ENCODE measurements around the gene UBE2G2.
A peak's percentile ranks its signal among the peaks of the same experiment; 100 is the strongest.

UBE2G2 gene

DNA sequence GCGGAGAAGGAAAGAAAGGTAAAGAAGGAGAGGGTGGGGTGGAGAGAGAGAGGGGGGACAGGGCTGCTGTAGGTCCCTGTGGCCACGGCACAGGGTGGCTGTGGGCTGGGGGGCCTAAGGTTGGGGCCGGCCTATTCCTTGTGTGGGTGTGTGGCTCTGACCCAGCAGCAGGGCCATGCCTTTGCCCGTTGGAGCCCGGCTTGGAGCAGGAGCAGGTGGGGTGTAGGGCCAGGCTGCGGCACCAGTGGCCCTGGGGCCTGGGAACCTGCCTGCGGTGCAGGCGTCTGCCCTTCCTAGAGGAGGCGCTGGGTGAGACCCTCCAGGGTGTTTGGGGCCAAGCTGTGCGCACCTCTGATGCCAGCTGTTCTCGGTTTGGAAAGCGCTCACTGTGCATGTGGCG, 35.9 kb upstream of the UBE2G2 start:
- H3K23ac ChIP-seq (ENCODE audit: low read length), result no peak overlapping the region
- no peak overlapping the region for H3K9ac ChIP-seq (ENCODE audit: low read length)
- H4K8ac ChIP-seq (ENCODE audit: low read depth, low read length), result no peak overlapping the region
- H3K27ac ChIP-seq (ENCODE audit: low read depth, low read length), result no peak overlapping the region
- no peak overlapping the region for H2BK15ac ChIP-seq (replicated peaks; ENCODE audit: low read depth)
- no peak overlapping the region for H3K18ac ChIP-seq (ENCODE audit: low read length)
- H3K4ac ChIP-seq (ENCODE audit: low read depth, low read length), result no peak overlapping the region
- no peak overlapping the region for H4K5ac ChIP-seq (ENCODE audit: low read length)
- H3K79me2 ChIP-seq (ENCODE audit: control insufficient read depth, insufficient read depth, low read length), result no peaks in the 10 kb centered on the region
- no peak overlapping the region for H2BK5ac ChIP-seq (ENCODE audit: low read length)
- no peak overlapping the region for H2BK120ac ChIP-seq (ENCODE audit: low read depth, low read length)
- WGBS (ENCODE audit: extremely low coverage, insufficient coverage, low lambda C conversion rate), result no CpG with 5 or more reads among the region's 13 CpGs
- no peaks in the 10 kb centered on the region for H3K79me1 ChIP-seq (ENCODE audit: low read length)
- H3K4me2 ChIP-seq (ENCODE audit: low read length), result no peak overlapping the region
- H3K56ac ChIP-seq (ENCODE audit: low read length), result no peak overlapping the region
- no peaks in the 10 kb centered on the region for H3K4me1 ChIP-seq (ENCODE audit: control insufficient read depth, low read depth, low read length)
- no peak overlapping the region for H2AK5ac ChIP-seq (ENCODE audit: low read length)
- H3K4me3 ChIP-seq (ENCODE audit: low read length), result no peak overlapping the region
- no peaks in the 10 kb centered on the region for H3K27me3 ChIP-seq (ENCODE audit: insufficient read depth, low read length, poor library complexity)
- DNase-seq, result no peak
- H3K36me3 ChIP-seq (ENCODE audit: control insufficient read depth, insufficient read depth, low read length), result no peaks in the 10 kb centered on the region

DNA sequence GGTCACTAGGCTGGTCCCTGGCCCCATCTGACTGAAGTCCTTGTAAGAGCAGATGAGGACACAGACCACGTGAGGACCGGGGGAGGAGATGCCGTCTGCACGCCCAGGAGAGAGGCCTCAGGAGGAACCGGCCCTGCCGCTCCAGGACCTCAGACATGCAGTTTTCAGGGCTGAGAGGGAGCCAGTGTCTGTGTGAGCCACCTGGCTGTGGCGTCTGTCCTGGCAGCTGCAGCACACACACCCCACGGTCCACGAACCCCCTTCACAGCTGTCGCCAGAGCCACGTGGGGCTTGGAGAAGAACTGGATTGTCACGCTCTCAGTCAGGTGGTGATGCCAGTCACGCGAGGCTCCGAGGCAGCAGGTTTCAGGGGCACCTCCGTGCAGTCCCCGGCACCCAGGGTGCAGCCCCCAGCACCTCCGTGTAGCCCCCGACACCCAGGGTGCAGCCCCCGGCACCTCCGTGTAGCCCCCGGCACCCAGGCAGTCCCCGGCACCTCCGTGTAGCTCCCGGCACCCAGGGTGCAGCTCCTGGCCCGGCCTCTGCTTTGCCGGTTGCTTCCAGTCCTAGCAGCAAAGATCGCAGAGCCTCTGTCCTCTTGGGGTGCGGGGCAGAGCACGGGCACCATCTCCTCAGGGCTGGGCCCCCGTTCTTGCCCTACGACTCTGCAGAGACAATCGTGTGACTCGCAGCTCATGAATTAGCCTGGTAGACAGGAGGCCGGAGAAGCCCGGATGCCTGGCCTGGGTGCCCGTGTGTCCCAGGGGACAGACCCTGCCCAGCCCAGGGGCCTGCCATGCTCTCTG, 35.2 kb upstream of the UBE2G2 start:
- Histone ChIP-seq H2AK5ac (ENCODE audit: low read length) (no peak overlapping the region), H3K36me3 (ENCODE audit: control insufficient read depth, insufficient read depth, low read length) (no peaks in the 10 kb centered on the region), H4K8ac (ENCODE audit: low read depth, low read length) (no peak overlapping the region), H3K23ac (ENCODE audit: low read length) (peak overlapping the region; percentile 45), H2BK15ac (replicated peaks; ENCODE audit: low read depth) (no peak overlapping the region), H2BK5ac (ENCODE audit: low read length) (no peak overlapping the region), H3K9ac (ENCODE audit: low read length) (no peak overlapping the region), H3K4me2 (ENCODE audit: low read length) (no peak overlapping the region), H2BK120ac (ENCODE audit: low read depth, low read length) (no peak overlapping the region), H3K79me2 (ENCODE audit: control insufficient read depth, insufficient read depth, low read length) (no peaks in the 10 kb centered on the region), H3K27me3 (ENCODE audit: insufficient read depth, low read length, poor library complexity) (no peaks in the 10 kb centered on the region), H3K4ac (ENCODE audit: low read depth, low read length) (no peak overlapping the region), H3K79me1 (ENCODE audit: low read length) (no peaks in the 10 kb centered on the region), H3K4me1 (ENCODE audit: control insufficient read depth, low read depth, low read length) (no peaks in the 10 kb centered on the region), H3K4me3 (ENCODE audit: low read length) (no peak overlapping the region), H3K56ac (ENCODE audit: low read length) (no peak overlapping the region), H3K18ac (ENCODE audit: low read length) (no peak overlapping the region), H3K27ac (ENCODE audit: low read depth, low read length) (no peak overlapping the region), H4K5ac (ENCODE audit: low read length) (no peak overlapping the region)
- WGBS (ENCODE audit: extremely low coverage, insufficient coverage, low lambda C conversion rate), result no CpG with 5 or more reads among the region's 37 CpGs
- peak; percentile 40 for DNase-seq

DNA sequence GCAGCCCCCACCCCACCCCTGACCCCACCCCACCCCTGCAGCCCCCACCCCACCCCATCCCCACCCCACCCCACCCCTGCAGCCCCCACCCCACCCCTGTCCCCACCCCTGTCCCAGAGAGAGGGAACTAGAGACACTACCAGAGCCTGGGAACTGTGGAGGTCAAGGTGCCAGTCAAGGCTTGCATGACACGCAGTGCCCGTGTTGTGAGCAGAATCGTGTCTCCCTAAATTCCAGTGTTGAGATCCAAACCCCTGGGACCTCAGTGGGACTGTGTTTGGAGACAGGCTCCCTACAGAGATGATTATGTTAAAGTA, 34.7 kb upstream of the UBE2G2 start:
- H3K56ac ChIP-seq (ENCODE audit: low read length), result no peak overlapping the region
- H4K8ac ChIP-seq (ENCODE audit: low read depth, low read length), result no peak overlapping the region
- no peak overlapping the region for H2BK15ac ChIP-seq (replicated peaks; ENCODE audit: low read depth)
- no peaks in the 10 kb centered on the region for H3K4me1 ChIP-seq (ENCODE audit: control insufficient read depth, low read depth, low read length)
- H4K5ac ChIP-seq (ENCODE audit: low read length), result no peak overlapping the region
- H3K36me3 ChIP-seq (ENCODE audit: control insufficient read depth, insufficient read depth, low read length), result no peaks in the 10 kb centered on the region
- H2BK5ac ChIP-seq (ENCODE audit: low read length), result no peak overlapping the region
- no peak overlapping the region for H3K18ac ChIP-seq (ENCODE audit: low read length)
- H3K23ac ChIP-seq (ENCODE audit: low read length), result no peak overlapping the region
- H3K4me3 ChIP-seq (ENCODE audit: low read length), result no peak overlapping the region
- no peaks in the 10 kb centered on the region for H3K79me2 ChIP-seq (ENCODE audit: control insufficient read depth, insufficient read depth, low read length)
- no peak overlapping the region for H3K9ac ChIP-seq (ENCODE audit: low read length)
- no peak for DNase-seq
- WGBS (ENCODE audit: extremely low coverage, insufficient coverage, low lambda C conversion rate), result no CpG with 5 or more reads among the region's 3 CpGs
- H2AK5ac ChIP-seq (ENCODE audit: low read length), result no peak overlapping the region
- no peaks in the 10 kb centered on the region for H3K27me3 ChIP-seq (ENCODE audit: insufficient read depth, low read length, poor library complexity)
- no peak overlapping the region for H3K4ac ChIP-seq (ENCODE audit: low read depth, low read length)
- no peaks in the 10 kb centered on the region for H3K79me1 ChIP-seq (ENCODE audit: low read length)
- H3K27ac ChIP-seq (ENCODE audit: low read depth, low read length), result no peak overlapping the region
- no peak overlapping the region for H3K4me2 ChIP-seq (ENCODE audit: low read length)
- no peak overlapping the region for H2BK120ac ChIP-seq (ENCODE audit: low read depth, low read length)

DNA sequence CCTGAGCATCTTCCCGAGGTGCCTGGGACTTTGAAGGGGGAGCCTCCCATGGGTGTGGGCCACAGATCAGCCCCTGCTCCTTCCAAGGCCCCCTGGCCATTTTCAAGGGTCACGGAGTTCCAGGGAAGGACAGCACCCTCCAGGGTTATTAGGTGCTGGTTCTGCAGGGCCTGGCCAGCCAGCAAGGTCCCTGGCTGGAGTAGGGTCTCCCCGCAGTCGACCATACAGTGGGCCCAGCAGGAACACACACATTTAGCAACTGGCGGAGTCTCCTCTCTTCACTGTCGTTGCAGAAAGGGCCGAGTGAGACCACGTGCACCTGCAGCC, 34.0 kb upstream of the UBE2G2 start:
- Histone ChIP-seq H3K4me1 (ENCODE audit: control insufficient read depth, low read depth, low read length) (no peaks in the 10 kb centered on the region), H3K23ac (ENCODE audit: low read length) (no peak overlapping the region)

DNA sequence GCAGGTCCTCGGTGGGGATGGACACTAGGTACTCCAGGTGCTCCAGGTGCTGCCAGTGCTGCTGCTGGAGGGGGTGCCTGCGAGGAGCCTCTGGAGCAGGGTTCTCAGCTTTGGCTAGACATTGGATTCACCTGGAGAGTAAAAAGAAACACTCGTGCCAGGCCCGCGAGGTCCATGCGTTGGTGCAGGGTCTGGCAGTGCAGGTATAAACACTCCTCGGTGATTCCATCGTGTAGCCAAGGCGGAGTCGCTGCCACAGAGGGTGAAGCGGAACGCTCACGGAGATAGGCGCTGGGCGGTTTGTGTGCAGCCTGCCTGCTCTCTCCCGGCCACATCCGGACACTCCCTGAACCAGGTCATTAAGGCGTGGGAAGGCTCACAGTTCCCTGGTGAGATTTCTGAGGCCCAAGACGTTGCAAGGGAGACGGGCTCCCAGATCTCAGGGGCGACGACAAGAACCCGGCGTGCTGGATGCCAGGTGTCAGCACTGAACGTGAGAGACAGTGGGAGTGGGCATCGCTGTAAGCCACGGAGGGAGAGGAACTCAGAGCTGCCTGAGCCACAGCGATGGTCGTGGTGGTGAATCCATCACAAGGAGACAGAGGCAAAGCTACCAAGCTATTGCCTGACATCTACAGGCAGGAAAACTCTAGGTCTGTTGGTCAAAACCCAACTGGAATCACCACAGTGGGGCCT, 33.5 kb upstream of the UBE2G2 start:
- Histone ChIP-seq H3K79me2 (ENCODE audit: control insufficient read depth, insufficient read depth, low read length) (no peaks in the 10 kb centered on the region), H4K8ac (ENCODE audit: low read depth, low read length) (no peak overlapping the region), H3K4ac (ENCODE audit: low read depth, low read length) (no peak overlapping the region), H3K79me1 (ENCODE audit: low read length) (no peaks in the 10 kb centered on the region), H3K4me2 (ENCODE audit: low read length) (no peak overlapping the region), H2BK5ac (ENCODE audit: low read length) (no peak overlapping the region), H3K4me1 (ENCODE audit: control insufficient read depth, low read depth, low read length) (no peaks in the 10 kb centered on the region), H3K56ac (ENCODE audit: low read length) (no peak overlapping the region), H3K27me3 (ENCODE audit: insufficient read depth, low read length, poor library complexity) (no peaks in the 10 kb centered on the region), H3K4me3 (ENCODE audit: low read length) (no peak overlapping the region), H3K23ac (ENCODE audit: low read length) (no peak overlapping the region), H2BK15ac (replicated peaks; ENCODE audit: low read depth) (no peak overlapping the region), H3K9ac (ENCODE audit: low read length) (no peak overlapping the region), H3K27ac (ENCODE audit: low read depth, low read length) (no peak overlapping the region), H3K18ac (ENCODE audit: low read length) (no peak overlapping the region), H2AK5ac (ENCODE audit: low read length) (no peak overlapping the region), H2BK120ac (ENCODE audit: low read depth, low read length) (no peak overlapping the region), H3K36me3 (ENCODE audit: control insufficient read depth, insufficient read depth, low read length) (no peaks in the 10 kb centered on the region), H4K5ac (ENCODE audit: low read length) (no peak overlapping the region)
- WGBS (ENCODE audit: extremely low coverage, insufficient coverage, low lambda C conversion rate), result no CpG with 5 or more reads among the region's 29 CpGs
- no peak for DNase-seq

More for the DNA sequence above, 34.0 kb upstream of the UBE2G2 start:
- no peaks in the 10 kb centered on the region for H3K27me3 ChIP-seq (ENCODE audit: insufficient read depth, low read length, poor library complexity)
- no peak for DNase-seq
- H3K36me3 ChIP-seq (ENCODE audit: control insufficient read depth, insufficient read depth, low read length), result no peaks in the 10 kb centered on the region
- no peak overlapping the region for H4K5ac ChIP-seq (ENCODE audit: low read length)
- no peak overlapping the region for H3K4ac ChIP-seq (ENCODE audit: low read depth, low read length)
- no peak overlapping the region for H3K18ac ChIP-seq (ENCODE audit: low read length)
- H3K9ac ChIP-seq (ENCODE audit: low read length), result no peak overlapping the region
- no peak overlapping the region for H2BK15ac ChIP-seq (replicated peaks; ENCODE audit: low read depth)
- H2AK5ac ChIP-seq (ENCODE audit: low read length), result no peak overlapping the region
- no peak overlapping the region for H3K56ac ChIP-seq (ENCODE audit: low read length)
- no peak overlapping the region for H2BK5ac ChIP-seq (ENCODE audit: low read length)
- H3K4me3 ChIP-seq (ENCODE audit: low read length), result no peak overlapping the region
- no peaks in the 10 kb centered on the region for H3K79me2 ChIP-seq (ENCODE audit: control insufficient read depth, insufficient read depth, low read length)
- WGBS (ENCODE audit: extremely low coverage, insufficient coverage, low lambda C conversion rate), result no CpG with 5 or more reads among the region's 8 CpGs
- H4K8ac ChIP-seq (ENCODE audit: low read depth, low read length), result no peak overlapping the region
- no peak overlapping the region for H2BK120ac ChIP-seq (ENCODE audit: low read depth, low read length)
- H3K4me2 ChIP-seq (ENCODE audit: low read length), result no peak overlapping the region
- H3K27ac ChIP-seq (ENCODE audit: low read depth, low read length), result no peak overlapping the region
- H3K79me1 ChIP-seq (ENCODE audit: low read length), result no peaks in the 10 kb centered on the region
